ENCODE measurements around the gene BMP4.

Gene BMP4

DNA sequence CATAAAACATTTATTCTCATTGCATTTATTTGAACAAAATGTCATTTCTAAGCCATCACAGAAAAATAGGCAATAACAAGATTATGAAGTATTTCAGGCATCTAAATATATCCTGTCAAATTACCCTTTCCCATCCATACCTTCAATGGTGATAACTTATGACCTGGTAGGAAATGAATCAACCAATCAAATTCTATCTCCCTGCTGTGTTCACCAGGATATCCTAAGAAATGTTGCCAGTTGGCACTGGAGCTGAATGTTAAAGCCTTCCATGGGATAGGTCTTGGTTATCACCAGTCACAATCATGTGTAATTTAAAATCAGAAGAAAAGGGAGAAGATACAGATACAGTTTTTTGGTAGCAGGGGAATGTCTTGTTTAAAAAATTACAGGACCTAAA is 23.7 kb downstream of the BMP4 start:
- DNase-seq (ENCODE audit: low read depth), result no peak
- TF ChIP-seq, protein P1, sequence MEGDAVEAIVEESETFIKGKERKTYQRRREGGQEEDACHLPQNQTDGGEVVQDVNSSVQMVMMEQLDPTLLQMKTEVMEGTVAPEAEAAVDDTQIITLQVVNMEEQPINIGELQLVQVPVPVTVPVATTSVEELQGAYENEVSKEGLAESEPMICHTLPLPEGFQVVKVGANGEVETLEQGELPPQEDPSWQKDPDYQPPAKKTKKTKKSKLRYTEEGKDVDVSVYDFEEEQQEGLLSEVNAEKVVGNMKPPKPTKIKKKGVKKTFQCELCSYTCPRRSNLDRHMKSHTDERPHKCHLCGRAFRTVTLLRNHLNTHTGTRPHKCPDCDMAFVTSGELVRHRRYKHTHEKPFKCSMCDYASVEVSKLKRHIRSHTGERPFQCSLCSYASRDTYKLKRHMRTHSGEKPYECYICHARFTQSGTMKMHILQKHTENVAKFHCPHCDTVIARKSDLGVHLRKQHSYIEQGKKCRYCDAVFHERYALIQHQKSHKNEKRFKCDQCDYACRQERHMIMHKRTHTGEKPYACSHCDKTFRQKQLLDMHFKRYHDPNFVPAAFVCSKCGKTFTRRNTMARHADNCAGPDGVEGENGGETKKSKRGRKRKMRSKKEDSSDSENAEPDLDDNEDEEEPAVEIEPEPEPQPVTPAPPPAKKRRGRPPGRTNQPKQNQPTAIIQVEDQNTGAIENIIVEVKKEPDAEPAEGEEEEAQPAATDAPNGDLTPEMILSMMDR (IDR thresholded peaks at IDR 0.05; ENCODE audit: low read depth, low read length, missing control alignments), result no peak

GRCh38 chr14:53929871-53930715 is 26.5 kb downstream of the BMP4 start:
- TF ChIP-seq, protein P1 (IDR thresholded peaks at IDR 0.05; ENCODE audit: low read depth, low read length, missing control alignments), result peak; percentile 77
- DNase-seq (ENCODE audit: low read depth), result no peak

More for the DNA sequence above, 23.7 kb downstream of the BMP4 start:
- H3K4me3 ChIP-seq (ENCODE audit: low read depth, low read length), result no peak overlapping the region

DNA sequence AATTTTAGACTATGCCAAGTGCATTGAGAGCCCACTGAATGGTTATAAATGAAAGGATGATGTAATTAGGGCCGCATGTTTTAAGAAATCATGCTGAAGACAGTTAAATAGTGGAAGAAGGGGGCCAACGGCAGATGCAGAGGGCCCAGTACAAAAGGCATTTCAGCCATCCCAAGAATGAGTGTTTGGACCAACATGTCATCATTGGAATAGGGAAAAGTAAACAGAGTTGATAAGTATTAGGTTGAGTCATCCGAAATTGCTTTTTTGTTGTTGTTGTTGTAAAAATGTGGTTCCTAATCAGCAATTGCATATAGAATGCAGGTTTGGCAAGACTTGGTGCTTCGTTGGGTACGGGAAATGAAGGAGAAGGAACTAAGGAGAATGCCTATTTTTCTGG is 29.5 kb downstream of the BMP4 start:
- no peak overlapping the region for H3K4me3 ChIP-seq (ENCODE audit: low read depth, low read length)
- TF ChIP-seq, protein P1 (IDR thresholded peaks at IDR 0.05; ENCODE audit: low read depth, low read length, missing control alignments), result no peak
- no peak for DNase-seq (ENCODE audit: low read depth)

More at GRCh38 chr14:53929871-53930715, 26.5 kb downstream of the BMP4 start:
- no peak overlapping the region for H3K4me3 ChIP-seq (ENCODE audit: low read depth, low read length)

- H3K4me3 ChIP-seq (ENCODE audit: low read depth, low read length), result no peak overlapping the region
- TF ChIP-seq, protein P1 (IDR thresholded peaks at IDR 0.05; ENCODE audit: low read depth, low read length, missing control alignments), result no peak
- no peak for DNase-seq (ENCODE audit: low read depth)
Measured at GRCh38 chr14:53925201-53925766, 31.3 kb downstream of the BMP4 start.

GRCh38 chr14:53924753-53925152 is 31.9 kb downstream of the BMP4 start:
- no peak for DNase-seq (ENCODE audit: low read depth)
- H3K4me3 ChIP-seq (ENCODE audit: low read depth, low read length), result no peak overlapping the region
- TF ChIP-seq, protein P1 (IDR thresholded peaks at IDR 0.05; ENCODE audit: low read depth, low read length, missing control alignments), result no peak

DNA sequence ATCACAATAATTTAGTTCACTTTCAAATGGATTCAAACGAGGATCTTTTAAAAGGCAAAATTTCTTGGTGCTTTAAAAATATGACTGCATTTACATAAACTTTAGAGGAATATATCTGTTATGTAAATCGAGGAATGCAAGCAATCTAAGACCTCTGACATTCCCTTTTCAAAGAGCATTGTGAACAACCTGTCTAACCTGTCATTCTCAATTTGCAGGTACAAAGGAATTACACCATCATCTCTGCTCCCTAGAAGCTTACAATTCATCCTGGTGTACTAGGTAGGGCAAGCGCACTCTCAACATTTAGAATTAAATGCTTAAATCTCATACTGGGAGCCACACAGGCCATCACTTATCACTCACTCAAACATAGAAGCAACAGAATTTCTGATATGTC is 35.6 kb downstream of the BMP4 start:
- DNase-seq (ENCODE audit: low read depth), result no peak
- TF ChIP-seq, protein P1 (IDR thresholded peaks at IDR 0.05; ENCODE audit: low read depth, low read length, missing control alignments), result no peak
- H3K4me3 ChIP-seq (ENCODE audit: low read depth, low read length), result no peak overlapping the region
